ENCODE results near the gene KCTD4.
"Not testable (repeated sequence)": the region's sequence is repeated elsewhere in the genome, so short reads cannot be mapped to it uniquely, and the experiment has no call there.

The KCTD4 gene

DNA sequence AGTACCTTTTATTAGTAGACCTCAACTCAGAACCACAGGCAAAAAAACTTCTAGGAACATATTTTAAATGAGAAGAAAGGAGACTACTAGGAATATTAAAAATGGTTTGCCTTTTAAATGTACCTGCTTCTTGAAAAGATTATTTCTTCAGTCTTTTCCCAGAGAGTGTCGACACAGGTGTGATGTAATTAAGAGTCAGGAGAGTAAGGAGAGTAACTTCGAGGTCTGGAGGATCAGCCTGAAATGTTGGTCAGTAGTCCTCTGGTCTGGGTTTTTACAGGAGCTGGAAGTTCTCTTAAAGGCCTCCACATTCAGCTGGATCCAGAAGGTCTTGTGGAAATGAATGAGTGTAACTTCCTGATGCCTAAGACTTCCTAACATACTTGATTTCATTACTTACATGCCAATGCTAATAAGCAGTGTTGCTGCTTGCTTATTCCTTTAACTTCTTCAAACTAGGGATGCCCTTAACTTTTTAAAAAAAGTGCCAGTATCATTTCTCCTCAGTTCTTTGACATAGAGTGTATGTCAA is at the start of gene KCTD4:
TSS of gene KCTD4 (minus strand) at position 345 of the 532 bp plus-strand sequence. CDS start 6,478 bp downstream, outside the sequence.
- peak; percentile 3 for FAIRE-seq

DNA sequence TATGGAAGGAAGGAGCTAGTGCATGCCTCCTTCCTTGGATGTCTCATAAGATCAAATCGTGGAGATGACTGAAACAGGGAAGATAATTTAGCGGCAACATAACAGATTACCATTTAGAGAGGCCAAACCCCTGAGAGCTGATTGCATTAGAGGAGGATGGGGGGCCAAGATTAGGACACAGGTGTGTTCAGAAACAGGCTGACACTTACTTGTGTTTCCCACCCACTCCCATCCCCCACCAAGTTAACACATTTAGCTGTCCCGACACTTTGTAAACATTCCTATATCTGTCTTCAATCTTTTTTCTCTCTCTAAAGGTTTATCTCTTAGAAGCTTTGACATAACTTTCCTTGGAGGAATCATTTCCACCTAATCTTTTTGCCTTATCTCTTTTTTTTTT is 48.8 kb upstream of the KCTD4 start:
- no peak for FAIRE-seq

- FAIRE-seq, result not testable (repeated sequence)
These were observed 43.9 kb upstream of the KCTD4 start for GRCh38 chr13:45244736-45245135.

GRCh38 chr13:45243077-45243476 is 42.2 kb upstream of the KCTD4 start:
- no peak for FAIRE-seq

DNA sequence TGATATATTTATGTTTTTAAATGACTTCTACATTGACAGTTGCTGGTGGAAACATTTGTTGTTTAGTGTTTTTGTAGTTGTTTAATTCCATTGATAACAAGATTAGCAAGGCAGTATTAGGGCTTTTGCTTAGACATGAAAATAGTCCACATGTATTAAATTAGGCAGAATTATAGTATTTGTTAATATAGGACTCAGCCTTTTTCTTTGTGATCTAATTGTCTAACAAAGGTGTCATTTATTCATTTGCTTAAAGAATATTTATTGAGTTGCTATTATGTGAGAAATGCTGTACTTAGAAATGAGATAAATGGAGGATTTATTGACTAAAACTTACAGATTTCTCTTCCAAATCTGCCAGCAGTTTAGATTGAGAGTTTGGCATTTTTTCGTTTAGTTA is 41.7 kb upstream of the KCTD4 start:
- no peak for FAIRE-seq

- no peak for FAIRE-seq
These were observed 41.2 kb upstream of the KCTD4 start for GRCh38 chr13:45242070-45242469.

GRCh38 chr13:45240143-45240542 is 39.3 kb upstream of the KCTD4 start:
- peak; percentile 17 for FAIRE-seq

GRCh38 chr13:45238945-45239795 is 38.3 kb upstream of the KCTD4 start:
- no peak for FAIRE-seq

DNA sequence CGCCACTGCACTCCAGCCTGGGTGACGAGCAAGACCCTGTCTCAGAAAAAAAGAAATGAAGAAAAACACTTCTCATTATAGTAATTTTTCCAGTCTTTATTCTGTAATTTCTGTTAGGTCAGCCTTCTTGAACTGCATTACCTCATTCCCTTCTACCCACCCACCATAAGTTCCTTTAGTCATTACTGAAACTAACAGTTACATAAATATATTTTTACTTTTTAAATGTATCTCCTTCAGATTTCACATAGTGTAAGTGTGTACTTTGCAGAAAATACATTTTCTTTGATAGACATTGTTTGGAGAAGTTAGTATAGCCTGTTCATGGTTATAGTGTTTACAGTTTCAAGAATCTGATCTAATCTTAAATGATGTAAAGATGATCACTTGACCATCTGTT is 31.7 kb upstream of the KCTD4 start:
- peak; percentile 19 for FAIRE-seq

DNA sequence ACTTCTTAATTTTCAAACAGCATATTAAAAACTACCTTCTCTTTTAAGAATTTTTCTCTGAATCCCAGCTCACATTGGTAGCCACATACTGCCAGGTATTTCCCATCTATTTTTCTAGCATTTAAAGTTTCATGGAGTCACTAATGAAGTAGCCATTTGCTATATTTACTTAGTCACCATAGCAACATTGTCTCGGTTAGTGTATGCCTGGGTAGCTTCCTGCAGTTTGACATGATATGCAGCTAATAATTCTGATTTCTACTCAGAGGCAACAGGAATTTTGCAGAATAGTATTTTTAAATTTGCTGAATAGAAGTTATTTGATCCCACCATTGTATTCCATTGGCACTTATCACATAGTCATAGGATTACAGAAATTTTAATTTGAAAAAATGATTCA is 30.9 kb upstream of the KCTD4 start:
- no peak for FAIRE-seq

GRCh38 chr13:45231305-45231704 is 30.5 kb upstream of the KCTD4 start:
- no peak for FAIRE-seq

- no peak for FAIRE-seq
These were observed 28.3 kb upstream of the KCTD4 start for GRCh38 chr13:45229172-45229571.

DNA sequence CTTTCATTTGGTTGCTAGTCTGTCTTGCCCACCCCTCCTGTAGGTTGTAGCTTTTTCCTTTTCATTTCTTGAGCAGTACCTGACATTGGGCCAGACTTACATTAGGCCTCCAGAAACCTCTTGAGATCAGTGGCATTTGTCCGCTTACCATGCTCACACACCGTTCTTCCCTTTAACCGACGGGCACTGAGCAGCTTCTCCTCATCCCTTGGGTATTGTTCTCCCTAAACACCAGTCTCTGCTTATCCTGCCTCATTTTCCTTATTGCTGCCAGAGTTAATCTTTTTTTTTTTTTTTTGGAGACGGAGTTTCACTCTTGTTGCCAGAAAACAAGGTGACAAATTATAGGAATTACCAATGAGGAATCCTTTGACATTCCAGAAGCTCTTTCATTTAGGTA is 27.2 kb upstream of the KCTD4 start:
- no peak for FAIRE-seq

- FAIRE-seq, result no peak
These were observed 25.2 kb upstream of the KCTD4 start for GRCh38 chr13:45226024-45226423.

DNA sequence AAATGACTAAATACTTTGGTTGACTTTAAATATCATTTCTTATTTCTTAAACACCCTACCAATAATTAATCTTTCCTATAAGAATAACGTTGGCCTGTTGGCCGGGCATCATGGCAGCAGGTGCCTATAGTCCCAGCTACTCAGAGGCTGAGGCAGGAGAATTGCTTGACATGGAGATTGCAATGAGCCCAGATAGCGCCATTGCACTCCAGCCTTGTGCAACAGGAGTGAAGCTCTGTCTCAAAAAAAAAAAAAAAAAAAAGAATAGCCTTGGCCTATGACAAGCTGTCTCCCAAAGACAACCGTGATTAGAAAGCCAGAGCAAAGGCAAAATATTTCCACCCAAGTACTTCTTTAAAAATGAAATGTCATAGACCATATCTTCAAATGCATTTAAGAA is 24.5 kb upstream of the KCTD4 start:
- no peak for FAIRE-seq

DNA sequence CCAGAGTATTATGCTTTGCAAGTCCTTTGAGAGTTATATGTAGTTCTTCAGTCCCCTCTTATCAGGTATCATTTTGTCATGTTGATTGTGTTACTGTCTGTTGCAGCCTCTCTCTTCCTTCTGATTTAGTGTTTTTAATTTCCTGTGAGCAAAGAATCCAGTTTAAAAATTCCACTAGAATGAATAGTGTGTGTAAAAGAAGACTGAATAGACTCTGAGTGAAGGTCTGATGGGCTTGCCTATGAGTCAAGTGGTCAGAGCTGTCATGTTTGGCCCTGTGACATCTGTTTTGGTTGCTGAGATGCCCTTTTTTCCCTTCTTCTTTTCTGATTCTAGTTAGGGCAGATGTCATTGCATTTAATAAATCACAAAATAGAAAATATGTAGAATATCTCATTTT is 23.3 kb upstream of the KCTD4 start:
- no peak for FAIRE-seq

- FAIRE-seq, result no peak
These were observed 22.1 kb upstream of the KCTD4 start for GRCh38 chr13:45222919-45223318.

DNA sequence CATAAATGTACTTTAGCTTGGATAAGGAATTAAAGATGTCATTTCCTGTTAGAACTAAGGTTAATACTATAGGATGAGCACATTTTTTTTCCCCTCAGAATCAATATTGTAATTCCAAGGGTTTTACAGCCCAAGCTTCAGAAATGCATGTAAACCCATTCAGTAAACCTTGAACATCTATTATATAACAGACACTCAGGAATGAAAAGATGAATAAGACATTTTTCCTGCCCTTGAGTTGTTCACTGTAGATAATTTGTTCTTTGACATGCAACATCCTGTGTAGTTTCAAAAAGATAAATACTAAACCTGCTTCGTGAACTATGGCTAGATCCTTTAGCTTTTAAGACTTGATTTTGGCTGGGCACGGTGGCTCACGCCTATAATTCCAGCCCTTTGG is 21.7 kb upstream of the KCTD4 start:
- FAIRE-seq, result no peak

DNA sequence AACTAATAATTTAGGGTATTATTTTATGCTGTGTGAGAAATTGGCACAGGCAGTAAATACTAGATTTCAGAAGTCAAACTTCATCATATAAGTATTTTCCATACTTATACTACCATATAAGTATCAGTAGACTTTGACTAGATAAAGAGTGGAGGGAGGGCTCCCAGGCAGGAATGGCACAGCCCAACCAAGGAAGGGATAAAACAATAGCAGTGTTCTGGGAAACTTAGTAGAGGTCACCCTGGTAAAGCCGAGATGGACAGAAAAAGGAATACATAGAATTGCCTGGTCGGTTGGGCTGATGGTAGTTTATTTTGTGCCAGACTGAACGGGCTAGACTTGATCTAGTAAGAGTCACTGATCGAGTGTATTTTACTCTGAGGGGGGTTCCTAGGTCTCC is 19.6 kb upstream of the KCTD4 start:
- no peak for FAIRE-seq

DNA sequence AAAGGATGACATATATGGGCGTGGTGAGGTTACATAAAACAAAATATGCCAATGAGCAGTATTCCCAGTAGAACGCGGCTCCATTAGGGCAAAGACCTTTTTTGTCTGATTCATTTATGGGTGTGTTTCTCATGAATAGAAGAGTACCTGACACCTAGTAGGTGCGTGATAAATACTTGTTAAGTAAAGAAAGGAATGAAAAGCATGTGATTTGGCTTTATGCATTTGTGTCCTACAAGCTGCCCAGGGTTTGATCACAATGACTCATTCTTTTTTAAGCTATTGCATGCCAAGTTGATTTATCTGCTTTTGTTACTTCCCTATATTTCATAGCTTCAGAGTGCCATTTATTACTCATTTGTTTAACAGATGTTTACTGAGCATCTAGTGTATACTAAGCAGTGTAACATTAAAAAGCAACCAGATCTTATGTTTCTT is 19.1 kb upstream of the KCTD4 start:
- no peak for FAIRE-seq

- no peak for FAIRE-seq
These were observed 18.5 kb upstream of the KCTD4 start for GRCh38 chr13:45219123-45219891.

GRCh38 chr13:45218689-45219088 is 17.8 kb upstream of the KCTD4 start:
- no peak for FAIRE-seq

DNA sequence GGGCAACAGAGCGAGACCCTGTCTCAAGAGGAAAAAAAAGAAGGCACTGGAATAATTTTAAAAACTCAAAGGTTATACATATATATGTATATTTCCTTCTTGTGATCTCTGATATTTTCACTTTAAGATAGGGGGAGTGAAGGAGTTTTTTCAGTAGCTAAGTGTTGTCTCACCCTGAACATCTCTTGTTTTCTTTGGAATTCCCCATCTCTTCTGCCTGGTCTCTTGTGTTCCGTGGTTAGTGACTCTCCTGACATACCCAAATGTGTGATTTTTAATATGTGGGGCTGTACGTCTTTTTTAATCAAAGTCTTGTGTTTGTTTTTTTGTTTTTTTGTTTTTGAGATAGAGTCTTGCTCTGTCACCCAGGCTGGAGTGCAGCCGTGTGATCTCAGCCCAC is 15.3 kb upstream of the KCTD4 start:
- FAIRE-seq, result no peak
